A549 (cell line): ENCODE results near the gene TNFRSF19. TPM values are rescaled to one million over a fixed set of nuclear protein-coding genes. Genes with fewer than 3 reads are reported as not detected.

ENCODE experiments used
- ATAC-seq, 2 experiments: fragments of 200-7000 bp in 1 of 2; fragments of >200 bp in 1 of 2; cut with Nextera tagmentation in 1 of 2; cut with Tn5 transposase in 1 of 2; 3 replicates each; pipeline versions ENCODE4 v1.8.0 to v1.9.1; 2018 to 2020; ENCODE audit warnings: mild to moderate bottlenecking in 1 of 2, moderate library complexity in 1 of 2
- CTCF ChIA-PET: fragments of 300-600 bp; sonication (Branson Sonifier 250); formaldehyde crosslinking; extraction: SDS; loops from one replicate; lab custom pipeline; 2021; ENCODE audit warnings: antibody characterized with exemption, inconsistent platforms; lab: Yijun Ruan, JAX
- POLR2A ChIA-PET: fragments of 350-600 bp; formaldehyde crosslinking; extraction: SDS; loops from one replicate; lab custom pipeline; 2021; ENCODE audit warnings: antibody characterized with exemption, inconsistent platforms; lab: Yijun Ruan, JAX
- DNase-seq, 2 experiments: peaks; one replicate each; pipeline versions ENCODE4 v3.0.0 to v3.0.0-alpha.2; 2011 to 2016; ENCODE audit warnings: low read depth in 1 of 2, low spot score in 1 of 2
- FAIRE-seq: peaks from 2 replicates; lab custom pipeline; 2011; peaks lifted over from hg19 to GRCh38; lab: Jason Lieb, UNC
- H3K27ac ChIP-seq, 2 experiments: fragments of >200 bp; sonication (Bioruptor Twin); formaldehyde crosslinking; 3 replicates each; pipeline ENCODE4 v1.5.1; 2016 to 2017
- H3K4me1 ChIP-seq: fragments of >200 bp; sonication (Bioruptor Twin); formaldehyde crosslinking; 3 replicates; pipeline ENCODE4 v1.6.1; 2016
- H3K4me2 ChIP-seq: fragments of >200 bp; sonication (Bioruptor Twin); formaldehyde crosslinking; 3 replicates; pipeline ENCODE4 v1.6.1; 2016
- H3K4me3 ChIP-seq: fragments of >200 bp; sonication (Bioruptor Twin); formaldehyde crosslinking; 3 replicates; pipeline ENCODE4 v1.5.1; 2016
- H3K9me3 ChIP-seq: fragments of >200 bp; sonication (Bioruptor Twin); formaldehyde crosslinking; 3 replicates; pipeline ENCODE4 v1.6.1; 2016
- ATOH8 ChIP-seq: fragments of 250-450 bp; sonication (Bioruptor Pico); IDR thresholded peaks from 2 replicates; pipeline ENCODE4 v1.5.0; 2020; ENCODE audit warnings: low read depth, mild to moderate bottlenecking, moderate library complexity
- BCL3 ChIP-seq: fragments of >200 bp; sonication (Bioruptor Twin); formaldehyde crosslinking; IDR thresholded peaks from 3 replicates; pipeline ENCODE4 v1.6.1; 2016
- BHLHE40 ChIP-seq: IDR thresholded peaks from 2 replicates; pipeline ENCODE4 v1.6.1; 2012; ENCODE audit warnings: low read depth, low read length, inconsistent platforms
- CBX8 ChIP-seq: fragments of 200-600 bp; sonication (generic); IDR thresholded peaks from 2 replicates; pipeline ENCODE4 v1.6.1; 2016
- CTCF ChIP-seq: fragments of >200 bp; sonication (Bioruptor Twin); formaldehyde crosslinking; IDR thresholded peaks from 3 replicates; pipeline ENCODE4 v1.5.1; 2016
- E2F6 ChIP-seq: IDR thresholded peaks from 2 replicates; pipeline ENCODE4 v1.6.1; 2012; ENCODE audit warnings: low read depth, borderline replicate concordance
- EHF ChIP-seq: fragments of 250-450 bp; sonication (Bioruptor Pico); IDR thresholded peaks from 2 replicates; pipeline ENCODE4 v1.5.0; 2020; ENCODE audit warnings: mild to moderate bottlenecking
- EHMT2 ChIP-seq: fragments of 200-600 bp; sonication (generic); IDR thresholded peaks from 2 replicates; pipeline ENCODE4 v1.6.1; 2016; ENCODE audit warnings: antibody characterized with exemption, low read depth, mild to moderate bottlenecking, moderate library complexity
- ELK1 ChIP-seq: fragments of 150-350 bp; IDR thresholded peaks from 2 replicates; pipeline ENCODE4 v1.6.1; 2014; ENCODE audit warnings: low read depth, mild to moderate bottlenecking, low read length
- ESRRA ChIP-seq: fragments of 150-350 bp; IDR thresholded peaks from 2 replicates; pipeline ENCODE4 v1.6.1; 2014; ENCODE audit warnings: mild to moderate bottlenecking, low read length, borderline replicate concordance
- HES2 ChIP-seq: fragments of >200 bp; sonication (Bioruptor Twin); formaldehyde crosslinking; IDR thresholded peaks from 2 replicates; pipeline ENCODE4 v1.6.1; 2016
- HOXA7 ChIP-seq: fragments of 250-450 bp; sonication (Bioruptor Pico); IDR thresholded peaks from 2 replicates; pipeline ENCODE4 v1.5.0; 2020; ENCODE audit warnings: mild to moderate bottlenecking, moderate library complexity
- HOXB5 ChIP-seq: fragments of 250-450 bp; sonication (Bioruptor Pico); IDR thresholded peaks from 2 replicates; pipeline ENCODE4 v1.5.0; 2020; ENCODE audit warnings: mild to moderate bottlenecking, moderate library complexity
- JUNB ChIP-seq: fragments of >200 bp; sonication (Bioruptor Twin); formaldehyde crosslinking; IDR thresholded peaks from 2 replicates; pipeline ENCODE4 v1.6.1; 2016
- KDM1A ChIP-seq: fragments of 200-600 bp; sonication (generic); IDR thresholded peaks from 2 replicates; pipeline ENCODE4 v1.6.1; 2016; ENCODE audit warnings: low read depth, mild to moderate bottlenecking
- KDM5A ChIP-seq: fragments of 200-600 bp; sonication (generic); IDR thresholded peaks from 2 replicates; pipeline ENCODE4 v1.6.1; 2016; ENCODE audit warnings: antibody characterized with exemption, mild to moderate bottlenecking
- MAFK ChIP-seq: fragments of 450-650 bp; IDR thresholded peaks from 2 replicates; pipeline ENCODE4 v1.6.1; 2014; ENCODE audit not compliant: partially characterized antibody
- MAX ChIP-seq: IDR thresholded peaks from 2 replicates; pipeline ENCODE4 v1.6.1; 2012
- PBX3 ChIP-seq: IDR thresholded peaks from 2 replicates; pipeline ENCODE4 v1.6.1; 2012
- RAD21 ChIP-seq, 2 experiments: fragments of >200 bp in 1 of 2; sonication (Bioruptor Twin) in 1 of 2; formaldehyde crosslinking in 1 of 2; IDR thresholded peaks in 1 of 2; conservative IDR thresholded peaks in 1 of 2; 2 replicates in 1 of 2; 3 replicates in 1 of 2; pipeline ENCODE4 v1.6.1; 2012 to 2018; ENCODE audit warnings: inconsistent platforms in 1 of 2
- RFX5 ChIP-seq: fragments of 450-650 bp; IDR thresholded peaks from 2 replicates; pipeline ENCODE4 v1.7.1; 2014; ENCODE audit warnings: antibody characterized with exemption, mild to moderate bottlenecking, moderate library complexity
- SMC3 ChIP-seq: fragments of >200 bp; sonication (Bioruptor Twin); formaldehyde crosslinking; IDR thresholded peaks from 3 replicates; pipeline ENCODE4 v1.6.1; 2018; ENCODE audit warnings: inconsistent platforms
- ZC3H11A ChIP-seq: fragments of 450-650 bp; IDR thresholded peaks from 2 replicates; pipeline ENCODE4 v1.6.1; 2014; ENCODE audit warnings: antibody characterized with exemption, mild to moderate bottlenecking
- WGBS: methylation state at CpG from one replicate; pipeline ENCODE4 v1.1.6; 2017; ENCODE audit errors: missing lambda C conversion rate; 5-methylcytosine and 5-hydroxymethylcytosine counted together
- polyA plus RNA-seq, 4 experiments: library from polyadenylated mRNA; depleted of rRNA in 3 of 4; stranded (reverse); fragments of >200 nt; fragmentation: RNase III in 1 of 4; extraction: RNeasy Plus Mini Kit Qiagen cat#74134 plus additional on column Dnase treatment in 1 of 4; gene quantifications; 2 replicates in 3 of 4; 3 replicates in 1 of 4; pipeline ENCODE4 v1.2.3, GENCODE V29; 2011 to 2017

Gene TNFRSF19
- polyA plus RNA-seq, 2 of the 4 experiments (the other 2 are of a cell fraction), result 1.2 to 1.9 TPM

- FAIRE-seq, result no peak
Measured at GRCh38 chr13:23571431-23571830, 1.2 kb downstream of the TNFRSF19 start.

GRCh38 chr13:23572836-23573235 is 2.6 kb downstream of the TNFRSF19 start:
- no peaks in the 10 kb centered on the region for H3K9me3 ChIP-seq
- WGBS, result 12% methylated on average over 1 of the region's 1 CpG
- no peak overlapping the region for H3K4me3 ChIP-seq
- no peak overlapping the region for H3K4me2 ChIP-seq
- ChIA-PET CTCF (no interaction called here), POLR2A (no interaction called here)
- ATAC-seq (no peak), DNase-seq (no peak), FAIRE-seq (no peak)
- H3K27ac ChIP-seq, result no peak overlapping the region
- peaks cover 6% of the 10 kb centered on the region; the same call in 1 of the 3 replicates for H3K4me1 ChIP-seq
- no peak for TF ChIP-seq JUNB
- TF ChIP-seq CBX8, result peak; percentile 34; the same call in 1 of the 2 replicates

More at GRCh38 chr13:23571431-23571830, 1.2 kb downstream of the TNFRSF19 start:
- Histone ChIP-seq H3K27ac (no peak overlapping the region), H3K9me3 (no peaks in the 10 kb centered on the region), H3K4me3 (no peak overlapping the region), H3K4me1 (peaks cover 6% of the 10 kb centered on the region; the same call in 1 of the 3 replicates), H3K4me2 (no peak overlapping the region)
- POLR2A ChIA-PET, result no interaction called here
- DNase-seq, result no peak
- TF ChIP-seq ESRRA, result no peak
- no peak for TF ChIP-seq KDM1A
- TF ChIP-seq HES2, result no peak
- TF ChIP-seq ATOH8 (CRISPR knock-in tag), result no peak
- TF ChIP-seq MAFK, result no peak
- TF ChIP-seq EHF (CRISPR knock-in tag), result no peak
- TF ChIP-seq RFX5, result no peak
- no peak for TF ChIP-seq E2F6
- whole genome bisulfite sequencing, result 55% methylated on average over 2 of the region's 2 CpGs
- CTCF ChIA-PET, result interaction anchor here (0.6 kb wide), 2 partner anchors 17 to 184 kb away, joined by 3 to 4 read pairs; no protein-coding TSS in a partner anchor
- no peak for ATAC-seq

GRCh38 chr13:23574421-23575145 is 4.4 kb downstream of the TNFRSF19 start:
- H3K4me3 ChIP-seq, result no peak overlapping the region
- H3K4me1 ChIP-seq, result peaks cover 6% of the 10 kb centered on the region; the same call in 1 of the 3 replicates
- no peak overlapping the region for H3K27ac ChIP-seq
- no peak overlapping the region for H3K4me2 ChIP-seq
- CTCF ChIA-PET, result interaction anchor here (0.6 to 0.7 kb wide), 2 partner anchors 14 to 634 kb away, joined by 3 read pairs; no protein-coding TSS in a partner anchor
- ATAC-seq, result no peak
- no peak for TF ChIP-seq RAD21 (conservative IDR thresholded peaks at IDR 0.05 in 1 of 2, IDR thresholded peaks at IDR 0.05 in 1 of 2)
- no peak for TF ChIP-seq CTCF
- no peak for TF ChIP-seq EHMT2
- no peak for TF ChIP-seq PBX3
- TF ChIP-seq ELK1, result no peak
- TF ChIP-seq KDM1A, result no peak
- TF ChIP-seq BHLHE40, result no peak
- TF ChIP-seq ZC3H11A, result no peak
- no peak for TF ChIP-seq MAX
- TF ChIP-seq HOXB5 (CRISPR knock-in tag), result no peak
- no peak for TF ChIP-seq HOXA7 (CRISPR knock-in tag)
- TF ChIP-seq SMC3, result no peak
- no peak for TF ChIP-seq BCL3
- no peak for TF ChIP-seq KDM5A
- H3K9me3 ChIP-seq, result no peaks in the 10 kb centered on the region
- POLR2A ChIA-PET, result no interaction called here
- FAIRE-seq, result no peak
- 31% methylated on average over 3 of the region's 3 CpGs for WGBS
- no peak for DNase-seq
